Esophagus muscularis mucosa (tissue), 4 donors: Measurements from ENCODE around the gene FAM181A. TPM values are rescaled to one million over a fixed set of nuclear protein-coding genes. Genes with fewer than 3 reads are reported as not detected.

Experiments used
- DNase-seq: peaks from one replicate; pipeline ENCODE4 v3.0.0-alpha.2; 2017; ENCODE audit errors: extremely low spot score
- H3K27ac ChIP-seq, 4 donors: fragments of 200-600 bp; sonication (generic); replicated peaks in 1 of 4; 1 replicate in 3 of 4; 2 replicates in 1 of 4; pipeline ENCODE4 v1.5.1; 2016 to 2019; ENCODE audit warnings: mild to moderate bottlenecking in 1 of 4
- H3K27me3 ChIP-seq, 4 donors: fragments of 200-600 bp; sonication (generic); one replicate each; pipeline versions ENCODE4 v1.5.1 to v1.6.0; 2016 to 2019
- H3K36me3 ChIP-seq, 4 donors: fragments of 200-600 bp; sonication (generic); one replicate each; pipeline ENCODE4 v1.5.1; 2016 to 2019
- H3K4me1 ChIP-seq, 4 donors: fragments of 200-600 bp; sonication (generic); one replicate each; pipeline ENCODE4 v1.5.1; 2016 to 2019
- H3K4me3 ChIP-seq, 4 donors: fragments of 200-600 bp; sonication (generic); 1 replicate in 2 of 4; 2 replicates in 2 of 4; pipeline ENCODE4 v1.5.1; 2016 to 2019; ENCODE audit warnings: mild to moderate bottlenecking in 4 of 4, moderate library complexity in 1 of 4
- H3K9me3 ChIP-seq, 4 donors: fragments of 200-600 bp; sonication (generic); 1 replicate in 3 of 4; 2 replicates in 1 of 4; pipeline ENCODE4 v1.5.1; 2016 to 2019
- CTCF ChIP-seq, 3 experiments: fragments of 200-600 bp in 2 of 3; fragments of 450-650 bp in 1 of 3; sonication (generic) in 2 of 3; IDR thresholded peaks; one replicate each; pipeline ENCODE4 v1.5.1; 2017 to 2019; ENCODE audit warnings: antibody characterized with exemption in 3 of 3, mild to moderate bottlenecking in 2 of 3, moderate library complexity in 1 of 3
- EP300 ChIP-seq: sonication (generic); formaldehyde crosslinking; IDR thresholded peaks from one replicate; pipeline ENCODE4 v1.6.1; 2017; ENCODE audit warnings: antibody characterized with exemption
- POLR2A ChIP-seq: fragments of 450-650 bp; IDR thresholded peaks from one replicate; pipeline ENCODE4 v1.6.1; 2017; ENCODE audit warnings: antibody characterized with exemption, moderate library complexity, mild to moderate bottlenecking, low read depth
- POLR2AphosphoS5 ChIP-seq, 2 donors: sonication (generic); formaldehyde crosslinking; IDR thresholded peaks; one replicate each; pipeline ENCODE4 v1.6.1; 2017; ENCODE audit warnings: antibody characterized with exemption in 2 of 2
- WGBS: methylation state at CpG from one replicate; pipeline ENCODE4 v1.1.5; 2018; 5-methylcytosine and 5-hydroxymethylcytosine counted together
- intact Hi-C: fragments of 100-400 bp; cut with DNase I; formaldehyde crosslinking; loops from one replicate; pipeline ENCODE4 v1.15.1; 2023
- total RNA-seq, 4 donors: library from RNA; depleted of rRNA; stranded (reverse); fragments of >200 nt; gene quantifications; one replicate each; pipeline versions ENCODE4 v1.1.0 to v1.2.1, GENCODE V29; 2016

FAM181A gene
- total RNA-seq, 4 donors from 2014 or later = not detected

GRCh38 chr14:93902619-93903307 lies 24.4 kb upstream of the FAM181A start:
- TF ChIP-seq POLR2A = no peak
- TF ChIP-seq EP300 = no peak
- no peak for TF ChIP-seq CTCF (IDR thresholded peaks at IDR 0.05)
- no peak for TF ChIP-seq POLR2AphosphoS5 (IDR thresholded peaks at IDR 0.05)
- no peaks in the 10 kb centered on the region for H3K36me3 ChIP-seq
- no peaks in the 10 kb centered on the region for H3K9me3 ChIP-seq
- H3K27me3 ChIP-seq = peaks cover 0 to 14% (median 0%) of the 10 kb centered on the region in 4 donors
- H3K27ac ChIP-seq = no peak overlapping the region
- intact Hi-C loops = no loop called here
- no peak for DNase-seq
- 88% methylated on average over 9 of the region's 13 CpGs for WGBS
- H3K4me1 ChIP-seq = peaks cover 0 to 6% (median 0%) of the 10 kb centered on the region in 4 donors
- H3K4me3 ChIP-seq = no peak overlapping the region

- no peak for DNase-seq
- H3K27me3 ChIP-seq = peaks cover 0 to 14% (median 0%) of the 10 kb centered on the region in 4 donors
- H3K36me3 ChIP-seq = no peaks in the 10 kb centered on the region
- no peak overlapping the region for H3K27ac ChIP-seq
- H3K4me3 ChIP-seq = no peak overlapping the region
- no peak for TF ChIP-seq POLR2AphosphoS5 (IDR thresholded peaks at IDR 0.05)
- peak; percentile 19 to 47 (median 24) for TF ChIP-seq CTCF (IDR thresholded peaks at IDR 0.05)
- no peak for TF ChIP-seq POLR2A
- no peak for TF ChIP-seq EP300
- 60% methylated on average over 11 of the region's 15 CpGs for WGBS
- H3K9me3 ChIP-seq = no peaks in the 10 kb centered on the region
- H3K4me1 ChIP-seq = peaks cover 0 to 6% (median 0%) of the 10 kb centered on the region in 4 donors
- intact Hi-C loops = no loop called here
Measured at GRCh38 chr14:93903342-93904184, 23.6 kb upstream of the FAM181A start.

GRCh38 chr14:93905623-93906022 lies 21.5 kb upstream of the FAM181A start:
- WGBS = 70% methylated on average over 4 of the region's 4 CpGs
- no peaks in the 10 kb centered on the region for H3K36me3 ChIP-seq
- no peak for TF ChIP-seq CTCF (IDR thresholded peaks at IDR 0.05)
- no peak for TF ChIP-seq POLR2A
- no peak for TF ChIP-seq EP300
- TF ChIP-seq POLR2AphosphoS5 (IDR thresholded peaks at IDR 0.05) = no peak
- intact Hi-C loops = loop anchor here (5.0 kb wide), 1 partner anchor 253 kb away; no protein-coding TSS in a partner anchor
- H3K4me1 ChIP-seq = peaks cover 0 to 6% (median 0%) of the 10 kb centered on the region in 4 donors
- H3K4me3 ChIP-seq = no peak overlapping the region
- DNase-seq = no peak
- H3K27me3 ChIP-seq = peaks cover 0 to 14% (median 0%) of the 10 kb centered on the region in 4 donors
- H3K27ac ChIP-seq = no peak overlapping the region
- H3K9me3 ChIP-seq = no peaks in the 10 kb centered on the region

- H3K27ac ChIP-seq = no peak overlapping the region
- intact Hi-C loops = loop anchor here (5.0 kb wide), 1 partner anchor 254 kb away; no protein-coding TSS in a partner anchor
- H3K9me3 ChIP-seq = no peaks in the 10 kb centered on the region
- 51% methylated on average over 15 of the region's 15 CpGs for WGBS
- H3K4me3 ChIP-seq = no peak overlapping the region
- TF ChIP-seq POLR2AphosphoS5 (IDR thresholded peaks at IDR 0.05) = no peak
- peak; percentile 65 to 82 (median 69) for TF ChIP-seq CTCF (IDR thresholded peaks at IDR 0.05)
- H3K27me3 ChIP-seq = peaks cover 0 to 14% (median 0%) of the 10 kb centered on the region in 4 donors
- no peak for DNase-seq
- peaks cover 0 to 6% (median 0%) of the 10 kb centered on the region in 4 donors for H3K4me1 ChIP-seq
- H3K36me3 ChIP-seq = no peaks in the 10 kb centered on the region
Measured at GRCh38 chr14:93906341-93907329, 20.5 kb upstream of the FAM181A start.
